Activated CD4-positive, alpha-beta memory T cell treated with anti-CD3 and anti-CD28 coated beads for 36 hours (primary cell): Measurements from ENCODE around the gene TMEM178B. TPM values are rescaled to one million over a fixed set of nuclear protein-coding genes. Genes with fewer than 3 reads are reported as not detected.

Experiments
- CTCF ChIA-PET: fragments of 350-600 bp; sonication (Branson Sonifier 250); formaldehyde crosslinking; loops from one replicate; lab custom pipeline; 2021; ENCODE audit warnings: antibody characterized with exemption, inconsistent platforms; lab: Charles Lee
- POLR2A ChIA-PET: fragments of 350-600 bp; sonication (Branson Sonifier 250); formaldehyde crosslinking; loops from one replicate; lab custom pipeline; 2021; ENCODE audit warnings: antibody characterized with exemption; lab: Charles Lee
- DNase-seq: peaks from one replicate; pipeline ENCODE4 v3.0.0-alpha.2; 2020
- H3K27ac Mint-ChIP-seq: one replicate; pipeline ENCODE4 v1.8.0; 2021; ENCODE audit warnings: mixed read lengths
- H3K27me3 Mint-ChIP-seq: one replicate; pipeline ENCODE4 v1.8.0; 2021; ENCODE audit warnings: mixed read lengths
- H3K36me3 Mint-ChIP-seq: one replicate; pipeline ENCODE4 v1.8.0; 2021; ENCODE audit warnings: mixed read lengths
- H3K4me1 Mint-ChIP-seq: one replicate; pipeline ENCODE4 v1.8.0; 2021; ENCODE audit warnings: low read depth, mixed read lengths
- H3K4me3 Mint-ChIP-seq: one replicate; pipeline ENCODE4 v1.8.0; 2021; ENCODE audit warnings: mild to moderate bottlenecking, mixed read lengths
- H3K9me3 Mint-ChIP-seq: one replicate; pipeline ENCODE4 v1.8.0; 2021; ENCODE audit warnings: mixed read lengths
- intact Hi-C: fragments of 100-400 bp; cut with micrococcal nuclease; formaldehyde crosslinking; loops from one replicate; pipeline ENCODE4 v1.15.1; 2023
- total RNA-seq, 2 experiments: library from RNA; stranded (reverse); gene quantifications; one replicate each; pipeline ENCODE4 v1.2.3, GENCODE V29; 2021

Gene TMEM178B
- total RNA-seq, 2 experiments from 2014 or later = 0.58 to 0.81 TPM

DNA sequence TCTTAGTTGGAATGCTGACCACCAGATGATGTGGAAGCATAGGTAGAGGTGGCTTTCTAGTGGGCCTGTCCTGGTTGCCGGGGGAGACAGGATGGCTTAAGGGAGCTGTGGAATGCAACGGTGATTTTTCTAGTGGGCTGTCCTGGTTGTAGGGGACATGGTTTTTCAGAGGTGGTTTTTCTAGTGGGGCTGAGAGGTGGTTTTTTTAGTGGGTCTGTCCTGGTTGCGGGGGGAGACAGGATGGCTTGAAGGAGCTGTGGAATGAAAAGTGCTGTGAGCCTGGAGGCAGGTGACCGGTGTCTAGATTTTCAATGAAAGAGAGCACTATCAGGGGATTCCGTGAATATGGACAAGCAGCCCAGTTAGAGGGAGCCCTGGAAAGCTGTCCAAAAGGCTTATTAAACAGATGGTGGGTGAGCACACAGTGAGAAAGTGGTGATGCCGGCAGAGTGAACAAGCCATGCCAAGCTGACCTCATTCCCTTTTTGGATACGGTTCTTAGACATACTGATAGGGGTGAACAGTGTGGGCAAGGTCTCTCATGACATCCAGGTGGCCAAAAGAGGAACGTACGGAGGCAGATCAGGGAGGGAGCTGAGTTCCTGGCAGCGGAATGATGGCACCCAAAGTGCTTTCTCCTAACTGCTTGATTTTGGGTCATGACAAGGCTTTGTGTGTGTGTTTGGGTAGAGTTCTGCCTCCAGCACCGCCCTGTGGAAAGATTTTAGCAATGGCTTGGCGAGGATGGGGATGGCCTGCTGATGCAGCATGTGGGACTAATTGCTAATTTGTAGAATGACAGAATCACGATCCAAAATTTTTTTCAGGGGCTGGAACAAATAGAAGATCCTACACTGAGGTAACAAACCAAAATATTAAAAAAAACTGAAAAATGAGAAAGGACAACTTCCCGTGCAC, 126.6 kb downstream of the TMEM178B start:
- POLR2A ChIA-PET = no interaction called here

DNA sequence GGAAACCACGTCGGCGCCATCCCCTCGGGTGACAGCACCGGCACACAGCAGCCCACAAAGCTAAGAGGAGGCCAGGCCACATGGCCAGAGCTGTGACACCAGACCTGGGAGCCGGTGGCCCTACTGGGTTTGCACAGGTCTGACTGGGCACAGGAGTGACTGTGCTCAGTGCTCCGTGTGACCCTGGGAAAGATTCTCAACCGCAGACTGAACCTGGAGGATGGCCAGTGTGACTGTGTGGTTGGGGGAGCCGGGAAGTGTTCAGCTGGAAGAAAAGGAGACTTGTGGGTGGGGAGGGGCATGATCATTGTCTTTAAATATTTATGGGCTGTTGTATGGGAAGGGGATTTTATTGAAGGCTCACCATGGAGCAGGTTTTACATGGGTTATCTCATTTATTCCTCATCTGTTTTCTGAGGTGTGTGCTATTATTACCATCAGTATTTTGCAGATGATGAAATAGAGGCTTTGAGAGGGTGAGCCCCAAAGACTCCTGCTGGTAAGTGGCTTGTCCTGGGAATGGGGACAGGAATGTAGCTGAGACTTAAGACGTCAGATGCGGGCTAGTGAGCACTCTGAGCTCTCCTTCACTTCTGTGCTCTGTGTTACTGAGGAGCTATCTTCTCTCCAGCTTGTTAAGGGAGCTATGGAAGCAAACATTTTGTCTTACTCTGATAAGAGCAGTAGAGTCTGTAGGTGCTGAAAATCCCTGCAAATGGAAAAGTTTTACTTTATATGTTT, 127.5 kb downstream of the TMEM178B start:
- H3K27ac Mint-ChIP-seq = no peak overlapping the region
- ChIA-PET POLR2A (no interaction called here), CTCF (no interaction called here)
- H3K4me1 Mint-ChIP-seq = no peaks in the 10 kb centered on the region
- intact Hi-C loops = no loop called here
- H3K4me3 Mint-ChIP-seq = no peak overlapping the region
- H3K9me3 Mint-ChIP-seq = no peaks in the 10 kb centered on the region
- no peaks in the 10 kb centered on the region for H3K36me3 Mint-ChIP-seq
- no peak for DNase-seq
- H3K27me3 Mint-ChIP-seq = peaks cover 4% of the 10 kb centered on the region

More for the DNA sequence above, 126.6 kb downstream of the TMEM178B start:
- Mint-ChIP-seq H3K36me3 (no peaks in the 10 kb centered on the region), H3K27me3 (peaks cover 2% of the 10 kb centered on the region), H3K4me3 (no peak overlapping the region), H3K9me3 (no peaks in the 10 kb centered on the region), H3K4me1 (no peaks in the 10 kb centered on the region), H3K27ac (no peak overlapping the region)
- intact Hi-C loops = no loop called here
- DNase-seq = no peak
- CTCF ChIA-PET = no interaction called here

DNA sequence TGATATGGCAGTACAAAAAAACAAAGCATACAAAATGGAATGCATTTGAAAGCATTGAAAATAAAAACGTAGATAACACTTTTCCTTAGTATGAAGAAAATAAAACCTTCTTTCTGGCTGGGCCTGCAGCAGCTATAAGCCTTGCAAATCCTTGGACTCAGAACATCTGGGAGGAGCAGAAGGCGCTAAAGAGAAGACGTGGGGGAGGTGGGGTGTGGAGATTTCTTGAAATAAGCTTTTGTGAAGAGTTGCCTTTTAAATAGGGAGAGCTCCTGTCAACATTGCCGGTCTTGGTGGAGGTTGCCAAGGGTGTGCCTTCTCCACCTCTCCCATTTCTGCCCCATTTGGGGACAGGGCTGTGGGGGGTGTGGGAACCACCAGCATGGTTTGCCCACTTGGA, 128.7 kb downstream of the TMEM178B start:
- H3K36me3 Mint-ChIP-seq = no peaks in the 10 kb centered on the region
- POLR2A ChIA-PET = no interaction called here
- peaks cover 6% of the 10 kb centered on the region for H3K27me3 Mint-ChIP-seq
- intact Hi-C loops = no loop called here
- no peak for DNase-seq
- H3K9me3 Mint-ChIP-seq = no peaks in the 10 kb centered on the region
- H3K27ac Mint-ChIP-seq = no peak overlapping the region
- H3K4me3 Mint-ChIP-seq = no peak overlapping the region
- CTCF ChIA-PET = no interaction called here
- no peaks in the 10 kb centered on the region for H3K4me1 Mint-ChIP-seq

DNA sequence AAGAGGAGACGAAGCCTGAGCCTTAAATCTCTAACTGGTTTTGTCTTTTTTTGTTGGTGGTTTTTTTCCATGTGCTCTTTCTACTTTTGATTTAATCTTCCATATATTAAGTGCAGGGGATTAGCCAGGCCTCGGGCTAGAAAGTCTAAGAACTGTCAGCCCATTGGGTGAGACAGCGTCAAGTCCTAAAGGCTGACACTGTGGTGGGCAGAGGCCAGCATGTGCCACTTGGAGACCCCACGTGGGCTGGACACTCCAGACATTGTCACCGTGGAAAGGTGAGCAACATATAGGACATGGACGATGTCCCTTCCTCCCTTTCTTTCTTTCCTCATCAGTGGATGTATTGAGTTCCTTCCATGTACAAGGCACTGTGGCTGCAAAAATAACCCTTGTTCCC, 129.3 kb downstream of the TMEM178B start:
- Mint-ChIP-seq H3K27ac (no peak overlapping the region), H3K4me1 (no peaks in the 10 kb centered on the region), H3K4me3 (no peak overlapping the region), H3K36me3 (no peaks in the 10 kb centered on the region), H3K27me3 (peaks cover 6% of the 10 kb centered on the region), H3K9me3 (no peaks in the 10 kb centered on the region)
- ChIA-PET POLR2A (no interaction called here), CTCF (no interaction called here)
- no peak for DNase-seq
- intact Hi-C loops = no loop called here

DNA sequence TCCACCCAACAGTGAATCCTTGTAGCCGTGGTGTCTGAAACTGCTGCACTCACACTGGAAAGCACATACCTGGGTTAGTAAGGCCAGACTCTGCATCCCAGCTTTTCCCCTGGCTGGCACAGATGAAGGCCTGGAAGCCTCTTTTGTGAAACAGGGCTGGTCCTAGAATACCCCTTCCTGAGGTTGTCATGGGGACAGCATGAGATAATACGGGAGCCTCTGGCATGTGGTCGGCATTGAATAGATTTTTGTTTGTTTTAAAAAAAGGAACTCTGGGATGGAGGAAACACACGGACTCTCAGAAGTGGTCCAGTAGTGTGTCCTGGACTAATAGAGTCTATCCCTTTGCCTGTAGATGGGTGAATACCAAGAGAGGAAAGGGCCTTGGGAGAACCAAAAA, 129.7 kb downstream of the TMEM178B start:
- DNase-seq = no peak
- peaks cover 6% of the 10 kb centered on the region for H3K27me3 Mint-ChIP-seq
- no peaks in the 10 kb centered on the region for H3K36me3 Mint-ChIP-seq
- no peaks in the 10 kb centered on the region for H3K9me3 Mint-ChIP-seq
- POLR2A ChIA-PET = no interaction called here
- no peak overlapping the region for H3K27ac Mint-ChIP-seq
- intact Hi-C loops = no loop called here
- H3K4me1 Mint-ChIP-seq = no peaks in the 10 kb centered on the region
- H3K4me3 Mint-ChIP-seq = no peak overlapping the region
- CTCF ChIA-PET = no interaction called here

DNA sequence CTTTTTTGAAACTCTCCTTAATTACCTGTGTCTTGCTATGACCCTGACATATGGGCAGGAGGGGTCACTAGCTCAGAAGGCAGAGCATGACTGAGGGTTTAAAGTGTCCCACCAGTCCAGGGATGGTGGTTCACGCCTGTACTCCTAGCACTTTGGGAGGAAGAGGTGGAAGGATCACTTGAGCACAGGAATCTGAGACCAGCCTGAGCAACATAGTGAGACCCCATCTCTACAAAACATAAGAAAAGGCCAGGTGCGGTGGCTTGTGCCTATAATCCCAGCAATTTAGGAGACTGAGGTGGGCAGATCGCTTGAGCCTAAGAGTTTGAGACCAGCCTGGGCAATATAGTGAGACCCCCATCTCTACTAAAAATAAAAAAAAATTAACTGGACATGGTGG, 133.8 kb downstream of the TMEM178B start:
- no peak overlapping the region for H3K4me3 Mint-ChIP-seq
- ChIA-PET POLR2A (no interaction called here), CTCF (no interaction called here)
- H3K36me3 Mint-ChIP-seq = no peaks in the 10 kb centered on the region
- no peak overlapping the region for H3K27ac Mint-ChIP-seq
- DNase-seq = no peak
- H3K27me3 Mint-ChIP-seq = peaks cover 11% of the 10 kb centered on the region
- intact Hi-C loops = no loop called here
- no peaks in the 10 kb centered on the region for H3K9me3 Mint-ChIP-seq
- H3K4me1 Mint-ChIP-seq = no peaks in the 10 kb centered on the region

DNA sequence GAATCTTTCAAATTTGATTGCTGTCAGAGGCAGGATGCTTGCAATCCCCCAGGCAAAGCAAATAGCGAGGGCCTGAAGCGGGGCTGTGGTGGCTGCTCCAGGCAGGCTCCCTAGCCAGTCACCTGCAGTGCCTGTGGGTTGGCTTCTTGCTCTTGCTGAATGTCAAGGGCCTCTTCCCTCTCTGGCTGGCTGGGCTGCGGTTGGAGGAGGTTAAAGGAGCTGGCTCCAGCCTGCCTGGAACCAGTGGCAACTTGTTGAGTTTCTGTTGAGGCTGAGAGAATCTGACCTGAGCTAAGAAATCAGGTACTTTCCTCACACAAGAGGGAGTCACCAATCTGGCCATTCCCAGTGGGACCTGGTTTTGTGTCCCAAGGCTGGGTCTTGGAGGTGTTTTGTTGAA, 134.7 kb downstream of the TMEM178B start:
- POLR2A ChIA-PET = no interaction called here
- Mint-ChIP-seq H3K27ac (no peak overlapping the region), H3K36me3 (no peaks in the 10 kb centered on the region), H3K9me3 (no peaks in the 10 kb centered on the region), H3K4me3 (no peak overlapping the region), H3K27me3 (peaks cover 9% of the 10 kb centered on the region), H3K4me1 (no peaks in the 10 kb centered on the region)
- CTCF ChIA-PET = no interaction called here
- intact Hi-C loops = no loop called here
- DNase-seq = no peak

DNA sequence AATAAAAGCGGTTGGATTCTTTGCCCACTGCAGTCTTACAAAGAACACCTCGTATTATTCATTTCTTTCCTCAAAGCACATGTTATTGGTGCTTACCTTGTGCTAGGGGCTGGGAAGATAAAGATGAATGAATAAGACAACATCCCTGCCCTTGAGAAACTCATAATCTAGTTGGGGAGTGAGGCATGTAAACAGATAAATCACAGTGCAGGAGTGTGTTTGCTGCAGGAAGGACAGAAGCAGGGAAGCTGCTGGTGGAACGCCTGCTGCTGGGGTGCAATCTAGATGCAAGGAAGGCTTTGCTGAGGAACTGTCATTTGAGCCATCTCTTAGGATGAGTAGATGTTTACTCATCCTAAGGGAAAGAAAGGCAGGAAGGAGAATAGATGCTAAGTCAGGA, 135.6 kb downstream of the TMEM178B start:
- H3K4me1 Mint-ChIP-seq = no peaks in the 10 kb centered on the region
- DNase-seq = no peak
- no peaks in the 10 kb centered on the region for H3K9me3 Mint-ChIP-seq
- intact Hi-C loops = no loop called here
- H3K36me3 Mint-ChIP-seq = no peaks in the 10 kb centered on the region
- POLR2A ChIA-PET = no interaction called here
- no peak overlapping the region for H3K27ac Mint-ChIP-seq
- peaks cover 9% of the 10 kb centered on the region for H3K27me3 Mint-ChIP-seq
- no peak overlapping the region for H3K4me3 Mint-ChIP-seq
- CTCF ChIA-PET = no interaction called here

DNA sequence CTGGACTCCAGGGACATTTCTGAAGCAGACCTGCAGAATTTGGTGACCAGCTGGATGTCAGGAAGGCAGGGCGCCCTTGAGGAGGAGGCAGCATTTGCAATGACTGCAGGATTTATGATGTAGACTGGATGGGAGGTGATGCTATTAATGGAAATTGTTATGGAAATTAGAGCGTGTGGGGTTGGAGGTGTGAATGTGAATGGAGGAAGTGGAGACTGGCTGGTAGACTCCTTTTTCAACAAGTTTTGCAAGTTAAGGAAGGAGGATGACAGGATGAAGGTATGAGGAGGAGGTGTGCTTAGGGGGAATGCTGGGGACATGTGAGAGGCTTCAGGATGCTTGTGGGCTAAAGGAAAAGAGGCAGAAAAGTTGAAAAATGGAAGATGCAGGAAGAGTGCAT, 137.0 kb downstream of the TMEM178B start:
- intact Hi-C loops = no loop called here
- DNase-seq = no peak
- Mint-ChIP-seq H3K27me3 (peaks cover 9% of the 10 kb centered on the region), H3K27ac (no peak overlapping the region), H3K4me1 (no peaks in the 10 kb centered on the region), H3K4me3 (no peak overlapping the region), H3K36me3 (no peaks in the 10 kb centered on the region), H3K9me3 (no peaks in the 10 kb centered on the region)
- ChIA-PET CTCF (no interaction called here), POLR2A (no interaction called here)

DNA sequence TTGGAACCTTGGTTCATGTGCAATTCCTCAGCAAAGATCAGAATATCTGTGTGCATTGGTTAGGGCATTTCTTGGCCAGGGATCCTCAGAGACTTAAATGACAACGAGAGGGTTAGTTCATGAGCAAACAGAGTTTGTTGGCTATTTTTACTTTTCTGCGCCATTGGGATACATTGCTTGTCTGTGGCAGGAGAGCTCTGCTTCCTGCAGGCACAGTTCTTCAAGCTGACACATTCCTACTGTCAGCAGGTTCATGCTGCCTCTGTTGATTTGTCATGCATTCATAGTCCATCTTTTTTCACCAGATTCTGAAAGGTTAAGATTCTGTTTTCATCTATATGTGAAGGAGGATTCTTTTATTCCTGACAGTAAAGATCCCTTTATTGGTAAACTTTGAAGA, 139.4 kb downstream of the TMEM178B start:
- no peaks in the 10 kb centered on the region for H3K4me1 Mint-ChIP-seq
- H3K27ac Mint-ChIP-seq = no peak overlapping the region
- CTCF ChIA-PET = interaction anchor here (0.7 kb wide), 1 partner anchor 185 kb away, joined by 3 read pairs; no protein-coding TSS in a partner anchor
- H3K4me3 Mint-ChIP-seq = no peak overlapping the region
- peaks cover 5% of the 10 kb centered on the region for H3K27me3 Mint-ChIP-seq
- H3K36me3 Mint-ChIP-seq = no peaks in the 10 kb centered on the region
- POLR2A ChIA-PET = no interaction called here
- intact Hi-C loops = no loop called here
- H3K9me3 Mint-ChIP-seq = no peaks in the 10 kb centered on the region
- DNase-seq = no peak

DNA sequence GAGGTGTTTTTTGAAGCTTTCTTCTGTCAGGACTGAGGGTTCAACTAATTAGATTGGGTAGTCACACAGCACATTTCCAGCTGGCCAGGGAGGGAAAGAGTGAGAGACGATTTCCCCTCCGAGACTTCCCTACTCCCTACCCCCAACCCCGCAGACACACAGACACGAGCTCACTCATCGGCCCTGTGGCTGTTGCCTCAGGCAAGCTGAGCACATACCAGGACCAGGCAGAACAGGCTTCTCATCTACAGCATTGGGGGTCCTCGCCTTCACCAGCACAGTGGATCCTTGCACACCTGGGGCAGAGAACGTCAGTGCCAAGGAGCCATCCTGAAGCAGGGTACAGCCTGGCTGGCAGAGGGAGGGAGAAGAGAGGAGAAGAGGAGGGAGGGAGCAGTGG, 144.1 kb downstream of the TMEM178B start:
- POLR2A ChIA-PET = no interaction called here
- CTCF ChIA-PET = interaction anchor here (1.1 kb wide), 1 partner anchor 316 kb away, joined by 3 read pairs; no protein-coding TSS in a partner anchor
- no peaks in the 10 kb centered on the region for H3K27me3 Mint-ChIP-seq
- H3K4me1 Mint-ChIP-seq = no peaks in the 10 kb centered on the region
- intact Hi-C loops = no loop called here
- H3K9me3 Mint-ChIP-seq = no peaks in the 10 kb centered on the region
- no peak overlapping the region for H3K27ac Mint-ChIP-seq
- no peak for DNase-seq
- H3K36me3 Mint-ChIP-seq = no peaks in the 10 kb centered on the region
- H3K4me3 Mint-ChIP-seq = no peak overlapping the region

DNA sequence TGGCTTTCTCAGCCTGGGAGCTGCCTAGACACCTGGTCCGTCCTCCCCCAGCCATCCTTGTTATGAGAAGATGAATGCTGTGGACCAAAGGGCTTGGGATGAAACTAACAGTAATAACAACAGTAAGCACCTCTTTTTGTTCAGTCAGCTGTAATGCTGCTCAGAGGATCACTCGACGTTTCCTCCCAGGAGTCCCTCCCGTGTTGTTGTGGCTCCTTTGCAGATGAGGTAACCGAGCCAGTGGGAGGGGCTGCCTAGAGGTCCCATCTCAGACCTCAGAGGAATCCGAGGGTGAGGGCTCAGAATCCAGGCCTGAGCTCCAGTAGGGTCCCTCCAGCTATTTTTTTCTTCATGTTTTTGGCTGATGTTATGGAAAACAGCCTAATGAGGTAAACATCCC, 145.1 kb downstream of the TMEM178B start:
- intact Hi-C loops = no loop called here
- H3K27me3 Mint-ChIP-seq = no peaks in the 10 kb centered on the region
- no peaks in the 10 kb centered on the region for H3K36me3 Mint-ChIP-seq
- H3K4me3 Mint-ChIP-seq = no peak overlapping the region
- H3K4me1 Mint-ChIP-seq = no peaks in the 10 kb centered on the region
- ChIA-PET POLR2A (no interaction called here), CTCF (no interaction called here)
- H3K27ac Mint-ChIP-seq = no peak overlapping the region
- DNase-seq = no peak
- no peaks in the 10 kb centered on the region for H3K9me3 Mint-ChIP-seq
